IMR-90 (cell line): Measurements from ENCODE around the gene ALK. TPM values are rescaled to one million over a fixed set of nuclear protein-coding genes. Genes with fewer than 3 reads are reported as not detected.

ENCODE experiments used
- ATAC-seq: fragments of 200-7000 bp; cut with Tn5 transposase; 2 replicates; pipeline ENCODE4 v1.9.1; 2020; ENCODE audit warnings: low read depth, mild to moderate bottlenecking, moderate library complexity
- BruUV-seq: library from RNA; stranded (reverse); fragments of 400-500 nt; replicated peaks from 2 replicates; lab custom pipeline; 2021; lab: Mats Ljungman, UMichigan
- CTCF ChIA-PET: fragments of 300-600 bp; formaldehyde crosslinking; extraction: SDS; loops from one replicate; lab custom pipeline; 2021; ENCODE audit warnings: antibody characterized with exemption; lab: Yijun Ruan, JAX
- POLR2A ChIA-PET: fragments of 300-600 bp; sonication (Branson Sonifier 250); formaldehyde crosslinking; loops from one replicate; lab custom pipeline; 2022; ENCODE audit warnings: antibody characterized with exemption; ENCODE audit not compliant: unreplicated experiment; lab: Charles Lee
- DNase-seq: peaks from one replicate; pipeline ENCODE4 v3.0.0; 2013
- H2AFZ ChIP-seq: replicated peaks from 2 replicates; pipeline ENCODE3; 2013; ENCODE audit warnings: low read length, mild to moderate bottlenecking; ENCODE audit not compliant: poor library complexity
- H2AK5ac ChIP-seq: 2 replicates; pipeline ENCODE4 v1.6.1; 2013; ENCODE audit warnings: low read depth, low read length, inconsistent platforms
- H2AK9ac ChIP-seq: replicated peaks from 2 replicates; pipeline ENCODE3; 2013; ENCODE audit warnings: mild to moderate bottlenecking, low read depth, low read length, moderate library complexity; ENCODE audit not compliant: poor library complexity
- H2BK120ac ChIP-seq: 2 replicates; pipeline ENCODE4 v1.6.1; 2013; ENCODE audit warnings: low read depth, low read length, inconsistent platforms
- H2BK15ac ChIP-seq: 3 replicates; pipeline ENCODE4 v1.6.1; 2013; ENCODE audit warnings: low read depth, low read length, inconsistent platforms
- H2BK20ac ChIP-seq: 2 replicates; pipeline ENCODE4 v1.6.1; 2013; ENCODE audit warnings: low read depth, mild to moderate bottlenecking, inconsistent platforms, low read length, moderate library complexity
- H2BK5ac ChIP-seq: 2 replicates; pipeline ENCODE4 v1.6.1; 2013; ENCODE audit warnings: mild to moderate bottlenecking, low read depth, low read length, inconsistent platforms; ENCODE audit not compliant: poor library complexity, severe bottlenecking
- H3K14ac ChIP-seq: replicated peaks from 2 replicates; pipeline ENCODE4 v1.6.1; 2013; ENCODE audit warnings: low read depth, low read length, inconsistent platforms
- H3K18ac ChIP-seq: 2 replicates; pipeline ENCODE4 v1.6.1; 2013; ENCODE audit warnings: low read depth, low read length, control low read depth
- H3K23ac ChIP-seq: 2 replicates; pipeline ENCODE4 v1.6.1; 2013; ENCODE audit warnings: low read depth, low read length, inconsistent platforms
- H3K27ac ChIP-seq: 2 replicates; pipeline ENCODE4 v1.5.1; 2013; ENCODE audit warnings: mild to moderate bottlenecking, control low read depth, low read length; ENCODE audit not compliant: insufficient read depth
- H3K27me3 ChIP-seq: 2 replicates; pipeline ENCODE4 v1.6.1; 2013; ENCODE audit warnings: low read length; ENCODE audit not compliant: control insufficient read depth, insufficient read depth
- H3K36me3 ChIP-seq: 2 replicates; pipeline ENCODE4 v1.6.1; 2013; ENCODE audit warnings: low read length, mixed read lengths; ENCODE audit not compliant: control insufficient read depth, insufficient read depth
- H3K4ac ChIP-seq: 2 replicates; pipeline ENCODE4 v1.6.1; 2013; ENCODE audit warnings: low read depth, low read length, inconsistent platforms
- H3K4me1 ChIP-seq: 2 replicates; pipeline ENCODE4 v1.6.1; 2013; ENCODE audit warnings: low read length, mixed read lengths; ENCODE audit not compliant: control insufficient read depth, insufficient read depth
- H3K4me2 ChIP-seq: 2 replicates; pipeline ENCODE4 v1.6.1; 2013; ENCODE audit warnings: low read depth, mild to moderate bottlenecking, control low read depth, low read length, moderate library complexity
- H3K4me3 ChIP-seq: 2 replicates; pipeline ENCODE4 v1.5.1; 2013; ENCODE audit warnings: low read depth, mild to moderate bottlenecking, control low read depth, low read length, moderate library complexity; ENCODE audit not compliant: insufficient read depth
- H3K56ac ChIP-seq: 2 replicates; pipeline ENCODE4 v1.6.1; 2013; ENCODE audit warnings: low read length, inconsistent platforms; ENCODE audit not compliant: insufficient read depth; ENCODE audit errors: extremely low read depth
- H3K79me1 ChIP-seq, 2 experiments: 2 replicates each; pipeline ENCODE4 v1.6.1; 2013; ENCODE audit warnings: low read length in 2 of 2, inconsistent platforms in 1 of 2, low read depth in 1 of 2
- H3K9ac ChIP-seq: 2 replicates; pipeline ENCODE4 v1.6.1; 2013; ENCODE audit warnings: low read depth, low read length, control low read depth
- H3K9me1 ChIP-seq: 2 replicates; pipeline ENCODE4 v1.6.1; 2013; ENCODE audit warnings: low read length, inconsistent platforms; ENCODE audit not compliant: insufficient read depth
- H3K9me3 ChIP-seq: 2 replicates; pipeline ENCODE4 v1.6.1; 2013; ENCODE audit warnings: low read length; ENCODE audit not compliant: control insufficient read depth, insufficient read depth
- H4K20me1 ChIP-seq: 2 replicates; pipeline ENCODE4 v1.6.1; 2013; ENCODE audit warnings: low read length, inconsistent platforms; ENCODE audit not compliant: insufficient read depth
- H4K5ac ChIP-seq: 2 replicates; pipeline ENCODE4 v1.6.1; 2013; ENCODE audit warnings: mild to moderate bottlenecking, low read depth, low read length, control low read depth
- H4K8ac ChIP-seq, 2 experiments: 2 replicates each; pipeline ENCODE4 v1.6.1; 2013; ENCODE audit warnings: low read depth in 2 of 2, low read length in 2 of 2, control low read depth in 1 of 2, inconsistent platforms in 1 of 2
- H4K91ac ChIP-seq: 2 replicates; pipeline ENCODE4 v1.6.1; 2013; ENCODE audit warnings: low read depth, low read length, inconsistent platforms; ENCODE audit not compliant: insufficient read depth
- BHLHE40 ChIP-seq: fragments of 150-350 bp; IDR thresholded peaks from 2 replicates; pipeline ENCODE4 v1.6.1; 2016; ENCODE audit warnings: mild to moderate bottlenecking, low read depth, low read length
- CEBPB ChIP-seq: IDR thresholded peaks from 2 replicates; pipeline ENCODE4 v1.6.1; 2012; ENCODE audit warnings: low read depth, low read length, improper control_type of control experiment
- CHD1 ChIP-seq: IDR thresholded peaks from 2 replicates; pipeline ENCODE4 v1.6.1; 2012; ENCODE audit warnings: low read depth, low read length, improper control_type of control experiment
- CTCF ChIP-seq: conservative IDR thresholded peaks from 2 replicates; pipeline ENCODE4 v1.5.1; 2012; ENCODE audit warnings: mild to moderate bottlenecking, low read depth, low read length, improper control_type of control experiment
- ELK1 ChIP-seq: fragments of 150-350 bp; IDR thresholded peaks from 2 replicates; pipeline ENCODE4 v1.6.1; 2016; ENCODE audit warnings: low read depth, mild to moderate bottlenecking, low read length, moderate library complexity, borderline replicate concordance
- FOS ChIP-seq: fragments of 150-350 bp; IDR thresholded peaks from 2 replicates; pipeline ENCODE4 v1.6.1; 2016; ENCODE audit warnings: low read depth, low read length
- MAFK ChIP-seq: IDR thresholded peaks from 2 replicates; pipeline ENCODE4 v1.6.1; 2012; ENCODE audit warnings: low read depth, low read length, improper control_type of control experiment
- MAZ ChIP-seq: IDR thresholded peaks from 2 replicates; pipeline ENCODE4 v1.6.1; 2012; ENCODE audit warnings: low read depth, mild to moderate bottlenecking, low read length, improper control_type of control experiment, moderate library complexity, borderline replicate concordance
- MXI1 ChIP-seq: IDR thresholded peaks from 2 replicates; pipeline ENCODE4 v1.6.1; 2012; ENCODE audit warnings: low read depth, mild to moderate bottlenecking, low read length, moderate library complexity, borderline replicate concordance
- NFE2L2 ChIP-seq: fragments of 150-350 bp; IDR thresholded peaks from 2 replicates; pipeline ENCODE4 v1.6.1; 2016; ENCODE audit warnings: low read depth, mild to moderate bottlenecking, low read length
- POLR2A ChIP-seq: IDR thresholded peaks from 2 replicates; pipeline ENCODE4 v1.6.1; 2012; ENCODE audit warnings: mild to moderate bottlenecking, low read depth, low read length
- RAD21 ChIP-seq: IDR thresholded peaks from 2 replicates; pipeline ENCODE4 v1.6.1; 2012; ENCODE audit warnings: low read length, improper control_type of control experiment
- RCOR1 ChIP-seq: IDR thresholded peaks from 2 replicates; pipeline ENCODE4 v1.6.1; 2012; ENCODE audit warnings: mild to moderate bottlenecking, low read length, improper control_type of control experiment; ENCODE audit not compliant: insufficient replicate concordance
- RFX5 ChIP-seq: IDR thresholded peaks from 2 replicates; pipeline ENCODE4 v1.8.0; 2012; ENCODE audit warnings: low read depth, mild to moderate bottlenecking, low read length, moderate library complexity
- SMC3 ChIP-seq: fragments of 150-350 bp; IDR thresholded peaks from 2 replicates; pipeline ENCODE4 v1.6.1; 2016; ENCODE audit warnings: low read depth, mild to moderate bottlenecking, antibody characterized with exemption, low read length, moderate library complexity
- USF2 ChIP-seq: fragments of 150-350 bp; IDR thresholded peaks from 2 replicates; pipeline ENCODE4 v1.6.1; 2017; ENCODE audit warnings: mild to moderate bottlenecking, antibody characterized with exemption, low read length, low read depth
- WGBS, 2 experiments: methylation state at CpG; one replicate each; pipeline versions ENCODE4 v1.1.5 to v1.1.7; 2013; ENCODE audit warnings: missing lambda C conversion rate in 2 of 2; ENCODE audit not compliant: insufficient read length in 1 of 2; ENCODE audit errors: extremely low coverage in 2 of 2; 5-methylcytosine and 5-hydroxymethylcytosine counted together
- dilution Hi-C: fragments of 300-500 bp; cut with HindIII; formaldehyde crosslinking; loops from one replicate; pipeline ENCODE4 v1.14.3; 2018; ENCODE audit warnings: low sequenced_read_pairs; ENCODE audit not compliant: unreplicated experiment
- in situ Hi-C: fragments of 300-500 bp; cut with MboI; formaldehyde crosslinking; loops from 3 replicates; pipeline ENCODE4 v1.14.3; 2019; ENCODE audit warnings: low sequenced_read_pairs, inconsistent platforms, mixed read lengths
- intact Hi-C: fragments of 100-400 bp; cut with micrococcal nuclease; formaldehyde crosslinking; loops from 2 replicates; pipeline ENCODE4 v1.10.0; 2022
- polyA plus RNA-seq, 3 experiments: library from polyadenylated mRNA; depleted of rRNA; stranded (reverse); fragments of >200 nt; gene quantifications; 2 replicates each; pipeline ENCODE4 v1.2.3, GENCODE V29; 2012; ENCODE audit warnings: low replicate concordance in 1 of 3
- total RNA-seq: library from RNA; depleted of rRNA; stranded (reverse); fragments of >200 nt; gene quantifications from 2 replicates; pipeline ENCODE4 v1.2.3, GENCODE V29; 2012

Gene ALK
- total and polyA plus RNA-seq, 2 of the 4 experiments (the other 2 are of a cell fraction), result not detected

- CTCF ChIA-PET, result no interaction called here
- no peak overlapping the region for H4K5ac ChIP-seq
- no peak for ATAC-seq
- in situ Hi-C loops (no loop called here), dilution Hi-C loops (no loop called here), intact Hi-C loops (no loop called here)
- H2AK5ac ChIP-seq, result no peak overlapping the region
- no peak overlapping the region for H2BK15ac ChIP-seq
- no peak overlapping the region for H4K91ac ChIP-seq
- H2BK120ac ChIP-seq, result no peak overlapping the region
- H3K4ac ChIP-seq, result no peak overlapping the region
- H4K20me1 ChIP-seq, result no peaks in the 10 kb centered on the region
- no peaks in the 10 kb centered on the region for H3K9me1 ChIP-seq
- no peak overlapping the region for H2AFZ ChIP-seq
- 0% methylated on average over 1 of the region's 8 CpGs; no CpG with 5 or more reads in 1 of the 2 experiments for WGBS, 2 experiments
- H3K4me3 ChIP-seq, result no peak overlapping the region
- no peak overlapping the region for H3K14ac ChIP-seq
- H4K8ac ChIP-seq, result no peak overlapping the region
- no peak overlapping the region for H3K4me2 ChIP-seq
- H3K79me1 ChIP-seq, result no peaks in the 10 kb centered on the region
- no peak overlapping the region for H3K18ac ChIP-seq
- no peaks in the 10 kb centered on the region for H3K9me3 ChIP-seq
- no peak overlapping the region for H3K27ac ChIP-seq
- H3K27me3 ChIP-seq, result no peaks in the 10 kb centered on the region
- no peaks in the 10 kb centered on the region for H3K36me3 ChIP-seq
- H2BK5ac ChIP-seq, result no peak overlapping the region
- BruUV-seq, result no TSS peak
- no peak for DNase-seq
- H2BK20ac ChIP-seq, result no peak overlapping the region
- TF ChIP-seq RFX5 (no peak), RCOR1 (no peak), NFE2L2 (no peak), MXI1 (no peak), USF2 (no peak), POLR2A (no peak), RAD21 (no peak), SMC3 (no peak), MAFK (no peak), BHLHE40 (no peak), CEBPB (no peak), ELK1 (no peak), CTCF (no peak), CHD1 (no peak), MAZ (no peak), FOS (no peak)
- no peak overlapping the region for H3K56ac ChIP-seq
- H3K23ac ChIP-seq, result no peak overlapping the region
- no peak overlapping the region for H3K9ac ChIP-seq
- POLR2A ChIA-PET, result no interaction called here
- H2AK9ac ChIP-seq, result no peak overlapping the region
- H3K4me1 ChIP-seq, result no peaks in the 10 kb centered on the region
Observed at GRCh38 chr2:29936020-29936419, 14.6 kb upstream of the ALK start.
